ENCODE measurements around the gene WDR6.
"Not testable (repeated sequence)": the region's sequence is repeated elsewhere in the genome, so short reads cannot be mapped to it uniquely, and the experiment has no call there.

WDR6 gene

DNA sequence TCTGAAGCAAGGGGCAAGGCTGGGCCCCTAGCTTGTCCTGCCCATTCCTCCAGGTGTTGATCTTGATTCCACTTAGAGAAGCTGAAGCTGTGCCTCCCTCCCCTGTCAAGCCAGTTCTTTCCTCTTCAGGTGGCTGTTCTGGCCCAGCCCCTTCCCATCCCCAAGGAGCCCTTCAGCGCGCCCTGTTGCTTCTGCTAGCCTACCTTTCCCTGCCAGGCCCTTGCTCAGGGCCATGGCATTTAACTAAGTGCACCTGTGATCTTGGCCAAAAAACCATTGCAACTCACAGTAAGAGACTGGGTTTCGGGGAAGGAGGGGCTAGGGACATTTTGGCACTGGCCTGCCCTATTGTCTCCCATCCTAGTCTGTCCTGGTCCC, 1.9 kb upstream of the WDR6 start:
- Histone ChIP-seq H3K4me1 (ENCODE audit: control insufficient read depth, low read depth, low read length) (peaks cover 5% of the 10 kb centered on the region), H3K79me1 (ENCODE audit: low read length) (peaks cover 9% of the 10 kb centered on the region), H4K8ac (ENCODE audit: low read depth, low read length) (no peak overlapping the region), H2BK15ac (replicated peaks; ENCODE audit: low read depth) (no peak overlapping the region), H3K36me3 (ENCODE audit: control insufficient read depth, insufficient read depth, low read length) (no peaks in the 10 kb centered on the region), H3K79me2 (ENCODE audit: control insufficient read depth, insufficient read depth, low read length) (peaks cover 21% of the 10 kb centered on the region), H3K27me3 (ENCODE audit: insufficient read depth, low read length, poor library complexity) (no peaks in the 10 kb centered on the region), H3K23ac (ENCODE audit: low read length) (no peak overlapping the region), H3K4ac (ENCODE audit: low read depth, low read length) (no peak overlapping the region), H4K5ac (ENCODE audit: low read length) (no peak overlapping the region), H3K27ac (ENCODE audit: low read depth, low read length) (no peak overlapping the region), H3K18ac (ENCODE audit: low read length) (no peak overlapping the region), H2AK5ac (ENCODE audit: low read length) (no peak overlapping the region), H3K56ac (ENCODE audit: low read length) (no peak overlapping the region), H2BK120ac (ENCODE audit: low read depth, low read length) (no peak overlapping the region), H3K9ac (ENCODE audit: low read length) (no peak overlapping the region), H3K4me3 (ENCODE audit: low read length) (no peak overlapping the region), H2BK5ac (ENCODE audit: low read length) (no peak overlapping the region), H3K4me2 (ENCODE audit: low read length) (no peak overlapping the region)
- DNase-seq: no peak
- WGBS (ENCODE audit: extremely low coverage, insufficient coverage, low lambda C conversion rate): no CpG with 5 or more reads among the region's 3 CpGs

GRCh38 chr3:49005998-49006397, 1.2 kb upstream of the WDR6 start:
- Histone ChIP-seq H3K4ac (ENCODE audit: low read depth, low read length) (no peak overlapping the region), H3K79me1 (ENCODE audit: low read length) (peaks cover 9% of the 10 kb centered on the region), H4K8ac (ENCODE audit: low read depth, low read length) (no peak overlapping the region), H3K79me2 (ENCODE audit: control insufficient read depth, insufficient read depth, low read length) (peaks cover 21% of the 10 kb centered on the region), H3K4me3 (ENCODE audit: low read length) (no peak overlapping the region), H2BK120ac (ENCODE audit: low read depth, low read length) (no peak overlapping the region), H2AK5ac (ENCODE audit: low read length) (no peak overlapping the region), H3K56ac (ENCODE audit: low read length) (no peak overlapping the region), H2BK5ac (ENCODE audit: low read length) (no peak overlapping the region), H4K5ac (ENCODE audit: low read length) (no peak overlapping the region), H3K4me2 (ENCODE audit: low read length) (no peak overlapping the region), H3K36me3 (ENCODE audit: control insufficient read depth, insufficient read depth, low read length) (no peaks in the 10 kb centered on the region), H3K27me3 (ENCODE audit: insufficient read depth, low read length, poor library complexity) (no peaks in the 10 kb centered on the region), H2BK15ac (replicated peaks; ENCODE audit: low read depth) (no peak overlapping the region), H3K4me1 (ENCODE audit: control insufficient read depth, low read depth, low read length) (peaks cover 5% of the 10 kb centered on the region), H3K18ac (ENCODE audit: low read length) (no peak overlapping the region), H3K9ac (ENCODE audit: low read length) (no peak overlapping the region), H3K23ac (ENCODE audit: low read length) (no peak overlapping the region), H3K27ac (ENCODE audit: low read depth, low read length) (no peak overlapping the region)
- no CpG with 5 or more reads among the region's 5 CpGs for WGBS (ENCODE audit: extremely low coverage, insufficient coverage, low lambda C conversion rate)
- no peak for DNase-seq

- peak overlapping the region; percentile 85 for H3K9ac ChIP-seq (ENCODE audit: low read length)
- H4K8ac ChIP-seq (ENCODE audit: low read depth, low read length): no peak overlapping the region
- WGBS (ENCODE audit: extremely low coverage, insufficient coverage, low lambda C conversion rate): no CpG with 5 or more reads among the region's 32 CpGs
- H2AK5ac ChIP-seq (ENCODE audit: low read length): no peak overlapping the region
- H3K4me1 ChIP-seq (ENCODE audit: control insufficient read depth, low read depth, low read length): peaks cover 5% of the 10 kb centered on the region
- no peaks in the 10 kb centered on the region for H3K36me3 ChIP-seq (ENCODE audit: control insufficient read depth, insufficient read depth, low read length)
- peak overlapping the region; percentile 88 for H3K4me2 ChIP-seq (ENCODE audit: low read length)
- H3K23ac ChIP-seq (ENCODE audit: low read length): no peak overlapping the region
- no peak overlapping the region for H2BK5ac ChIP-seq (ENCODE audit: low read length)
- no peak overlapping the region for H3K27ac ChIP-seq (ENCODE audit: low read depth, low read length)
- no peak for DNase-seq
- H3K4me3 ChIP-seq (ENCODE audit: low read length): peak overlapping the region; percentile 53
- H2BK120ac ChIP-seq (ENCODE audit: low read depth, low read length): no peak overlapping the region
- H3K79me2 ChIP-seq (ENCODE audit: control insufficient read depth, insufficient read depth, low read length): peaks cover 24% of the 10 kb centered on the region
- H3K27me3 ChIP-seq (ENCODE audit: insufficient read depth, low read length, poor library complexity): no peaks in the 10 kb centered on the region
- H3K79me1 ChIP-seq (ENCODE audit: low read length): peaks cover 9% of the 10 kb centered on the region
- peak overlapping the region; percentile 25 for H3K4ac ChIP-seq (ENCODE audit: low read depth, low read length)
- no peak overlapping the region for H3K18ac ChIP-seq (ENCODE audit: low read length)
- H4K5ac ChIP-seq (ENCODE audit: low read length): no peak overlapping the region
- peak overlapping the region; percentile 88 for H3K56ac ChIP-seq (ENCODE audit: low read length)
- H2BK15ac ChIP-seq (replicated peaks; ENCODE audit: low read depth): no peak overlapping the region
These were observed 653 bp upstream of the WDR6 start for GRCh38 chr3:49006408-49007067.

- peaks cover 36% of the 10 kb centered on the region for H3K79me2 ChIP-seq (ENCODE audit: control insufficient read depth, insufficient read depth, low read length)
- peak overlapping the region; percentile 83 for H3K4me3 ChIP-seq (ENCODE audit: low read length)
- H3K56ac ChIP-seq (ENCODE audit: low read length): peak overlapping the region; percentile 95
- no peak overlapping the region for H3K23ac ChIP-seq (ENCODE audit: low read length)
- peaks cover 7% of the 10 kb centered on the region for H3K36me3 ChIP-seq (ENCODE audit: control insufficient read depth, insufficient read depth, low read length)
- peak; percentile 94 for DNase-seq
- H4K8ac ChIP-seq (ENCODE audit: low read depth, low read length): no peak overlapping the region
- whole genome bisulfite sequencing (ENCODE audit: extremely low coverage, insufficient coverage, low lambda C conversion rate): no CpG with 5 or more reads among the region's 41 CpGs
- peak overlapping the region; percentile 84 for H3K4ac ChIP-seq (ENCODE audit: low read depth, low read length)
- H3K9ac ChIP-seq (ENCODE audit: low read length): peak overlapping the region; percentile 96
- no peak overlapping the region for H4K5ac ChIP-seq (ENCODE audit: low read length)
- H2BK120ac ChIP-seq (ENCODE audit: low read depth, low read length): no peak overlapping the region
- H3K27me3 ChIP-seq (ENCODE audit: insufficient read depth, low read length, poor library complexity): no peaks in the 10 kb centered on the region
- peaks cover 16% of the 10 kb centered on the region for H3K79me1 ChIP-seq (ENCODE audit: low read length)
- peak overlapping the region; percentile 47 for H3K18ac ChIP-seq (ENCODE audit: low read length)
- H3K27ac ChIP-seq (ENCODE audit: low read depth, low read length): no peak overlapping the region
- H2AK5ac ChIP-seq (ENCODE audit: low read length): no peak overlapping the region
- H2BK5ac ChIP-seq (ENCODE audit: low read length): peak overlapping the region; percentile 94
- peaks cover 5% of the 10 kb centered on the region for H3K4me1 ChIP-seq (ENCODE audit: control insufficient read depth, low read depth, low read length)
- peak overlapping the region; percentile 90 for H3K4me2 ChIP-seq (ENCODE audit: low read length)
- no peak overlapping the region for H2BK15ac ChIP-seq (replicated peaks; ENCODE audit: low read depth)
These were observed 759 bp downstream of the WDR6 start for GRCh38 chr3:49007771-49008528.

DNA sequence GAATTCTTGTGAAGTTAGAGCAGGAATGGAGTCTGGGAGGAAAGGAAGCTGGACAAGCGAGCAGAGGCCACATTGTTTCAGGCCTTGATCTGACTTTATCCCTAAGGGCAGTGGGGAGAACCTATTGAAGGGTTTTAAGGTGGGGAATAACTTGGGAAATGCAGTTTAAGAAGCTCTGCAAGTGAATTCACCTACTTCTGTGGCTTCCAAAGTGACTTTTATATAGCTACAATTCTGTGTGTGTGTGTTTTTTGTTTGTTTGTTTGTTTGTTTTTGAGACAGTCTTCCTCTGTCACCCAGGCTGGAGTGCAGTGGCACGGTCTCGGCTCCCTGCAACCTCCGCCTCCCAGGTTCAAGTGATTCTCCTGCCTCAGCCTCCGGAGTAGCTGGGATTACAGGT, 1.4 kb downstream of the WDR6 start:
- not testable (repeated sequence) for H2BK120ac ChIP-seq (ENCODE audit: low read depth, low read length); H3K27ac ChIP-seq (ENCODE audit: low read depth, low read length); H2BK5ac ChIP-seq (ENCODE audit: low read length); DNase-seq; H4K5ac ChIP-seq (ENCODE audit: low read length); H3K18ac ChIP-seq (ENCODE audit: low read length); H3K4ac ChIP-seq (ENCODE audit: low read depth, low read length); H2AK5ac ChIP-seq (ENCODE audit: low read length); H3K23ac ChIP-seq (ENCODE audit: low read length); H3K4me3 ChIP-seq (ENCODE audit: low read length); H3K4me1 ChIP-seq (ENCODE audit: control insufficient read depth, low read depth, low read length); H3K27me3 ChIP-seq (ENCODE audit: insufficient read depth, low read length, poor library complexity); H3K36me3 ChIP-seq (ENCODE audit: control insufficient read depth, insufficient read depth, low read length); H4K8ac ChIP-seq (ENCODE audit: low read depth, low read length); H2BK15ac ChIP-seq (replicated peaks; ENCODE audit: low read depth)
- Histone ChIP-seq H3K79me1 (ENCODE audit: low read length) (peaks cover 18% of the 10 kb centered on the region), H3K79me2 (ENCODE audit: control insufficient read depth, insufficient read depth, low read length) (peaks cover 37% of the 10 kb centered on the region), H3K56ac (ENCODE audit: low read length) (peak overlapping the region; percentile 86), H3K4me2 (ENCODE audit: low read length) (peak overlapping the region; percentile 90), H3K9ac (ENCODE audit: low read length) (peak overlapping the region; percentile 88)
- no CpG with 5 or more reads among the region's 5 CpGs for WGBS (ENCODE audit: extremely low coverage, insufficient coverage, low lambda C conversion rate)

All from mesendoderm (in vitro differentiated cells).